Neural crest cell (in vitro differentiated cells): ENCODE data around the gene HYAL4. TPM values are rescaled to one million over a fixed set of nuclear protein-coding genes. Genes with fewer than 3 reads are reported as not detected.
"Not testable (repeated sequence)": the region's sequence is repeated elsewhere in the genome, so short reads cannot be mapped to it uniquely, and the experiment has no call there.

ENCODE experiments used
- DNase-seq: peaks from one replicate; pipeline ENCODE4 v3.0.0; 2021; ENCODE audit warnings: low read depth, mixed read lengths, low spot score
- H3K27ac Mint-ChIP-seq: one replicate; pipeline ENCODE4 v1.8.0; 2021; ENCODE audit warnings: mild to moderate bottlenecking, mixed read lengths; ENCODE audit not compliant: unreplicated experiment
- H3K27me3 Mint-ChIP-seq: 2 replicates; pipeline ENCODE4 v1.8.0; 2021; ENCODE audit warnings: low read depth, mild to moderate bottlenecking, mixed read lengths
- H3K36me3 Mint-ChIP-seq: 2 replicates; pipeline ENCODE4 v1.8.0; 2021; ENCODE audit warnings: low read depth, mild to moderate bottlenecking, mixed read lengths
- H3K4me1 Mint-ChIP-seq: 2 replicates; pipeline ENCODE4 v1.8.0; 2021; ENCODE audit warnings: mixed read lengths
- H3K4me3 Mint-ChIP-seq: one replicate; pipeline ENCODE4 v1.8.0; 2021; ENCODE audit warnings: mild to moderate bottlenecking, mixed read lengths
- H3K9me3 Mint-ChIP-seq: 2 replicates; pipeline ENCODE4 v1.8.0; 2021; ENCODE audit warnings: mixed read lengths
- CTCF ChIP-seq: fragments of 200-600 bp; sonication (generic); conservative IDR thresholded peaks from 2 replicates; pipeline ENCODE4 v1.5.0; 2021; ENCODE audit warnings: antibody characterized with exemption, mild to moderate bottlenecking
- total RNA-seq: library from RNA; stranded (reverse); gene quantifications from 2 replicates; pipeline ENCODE4 v1.2.1, GENCODE V29; 2021

HYAL4 gene
- total RNA-seq, 1 donor from 2014 or later: not detected

- no peaks in the 10 kb centered on the region for H3K4me1 Mint-ChIP-seq
- DNase-seq: no peak
- H3K4me3 Mint-ChIP-seq: no peak overlapping the region
- peaks cover 4% of the 10 kb centered on the region for H3K9me3 Mint-ChIP-seq
- no peaks in the 10 kb centered on the region for H3K36me3 Mint-ChIP-seq
- H3K27ac Mint-ChIP-seq: no peak overlapping the region
- H3K27me3 Mint-ChIP-seq: no peaks in the 10 kb centered on the region
- TF ChIP-seq CTCF: no peak
Measured at GRCh38 chr7:123883154-123883553, 38.2 kb downstream of the HYAL4 start.

GRCh38 chr7:123888192-123888591 is 43.2 kb downstream of the HYAL4 start:
- Mint-ChIP-seq H3K4me3 (no peak overlapping the region), H3K27ac (no peak overlapping the region), H3K36me3 (no peaks in the 10 kb centered on the region), H3K9me3 (peaks cover 4% of the 10 kb centered on the region), H3K4me1 (no peaks in the 10 kb centered on the region), H3K27me3 (no peaks in the 10 kb centered on the region)
- no peak for TF ChIP-seq CTCF
- DNase-seq: no peak

GRCh38 chr7:123894753-123895152 is 49.8 kb downstream of the HYAL4 start:
- H3K36me3 Mint-ChIP-seq, H3K27ac Mint-ChIP-seq, H3K27me3 Mint-ChIP-seq, DNase-seq, H3K9me3 Mint-ChIP-seq, H3K4me3 Mint-ChIP-seq, H3K4me1 Mint-ChIP-seq: not testable (repeated sequence)

- H3K9me3 Mint-ChIP-seq: peaks cover 8% of the 10 kb centered on the region
- H3K36me3 Mint-ChIP-seq: no peaks in the 10 kb centered on the region
- H3K4me3 Mint-ChIP-seq: no peak overlapping the region
- H3K27ac Mint-ChIP-seq: no peak overlapping the region
- no peaks in the 10 kb centered on the region for H3K27me3 Mint-ChIP-seq
- no peak for DNase-seq
- no peak for TF ChIP-seq CTCF
- no peaks in the 10 kb centered on the region for H3K4me1 Mint-ChIP-seq
Measured at GRCh38 chr7:123901101-123901500, 56.1 kb downstream of the HYAL4 start.

GRCh38 chr7:123905714-123906113 is 60.7 kb downstream of the HYAL4 start:
- Mint-ChIP-seq H3K4me1 (peaks cover 9% of the 10 kb centered on the region), H3K27ac (no peak overlapping the region), H3K27me3 (no peaks in the 10 kb centered on the region), H3K9me3 (peaks cover 10% of the 10 kb centered on the region), H3K4me3 (no peak overlapping the region), H3K36me3 (no peaks in the 10 kb centered on the region)
- no peak for TF ChIP-seq CTCF
- DNase-seq: no peak

GRCh38 chr7:123916240-123916724 is 71.3 kb downstream of the HYAL4 start:
- Mint-ChIP-seq H3K27me3 (no peaks in the 10 kb centered on the region), H3K27ac (no peak overlapping the region), H3K4me3 (no peak overlapping the region), H3K36me3 (no peaks in the 10 kb centered on the region), H3K4me1 (no peaks in the 10 kb centered on the region), H3K9me3 (peaks cover 6% of the 10 kb centered on the region)
- peak; percentile 57 for TF ChIP-seq CTCF
- no peak for DNase-seq
